Panc1 (cell line): ENCODE results near the gene RASGRF2. TPM values are rescaled to one million over a fixed set of nuclear protein-coding genes. Genes with fewer than 3 reads are reported as not detected.

Experiments
- ATAC-seq: fragments of 200-7000 bp; cut with Tn5 transposase; 2 replicates; pipeline ENCODE4 v1.9.1; 2020; ENCODE audit warnings: mild to moderate bottlenecking, moderate library complexity
- BruUV-seq: library from RNA; stranded (reverse); fragments of 400-500 nt; replicated peaks from 2 replicates; lab custom pipeline; 2021; lab: Mats Ljungman, UMichigan
- CTCF ChIA-PET: fragments of 300-600 bp; sonication (Branson Sonifier 250); formaldehyde crosslinking; loops from one replicate; lab custom pipeline; 2022; ENCODE audit warnings: antibody characterized with exemption; lab: Charles Lee
- POLR2A ChIA-PET: fragments of 300-600 bp; sonication (Branson Sonifier 250); formaldehyde crosslinking; loops from one replicate; lab custom pipeline; 2022; ENCODE audit warnings: antibody characterized with exemption; lab: Charles Lee
- DNase-seq: peaks from one replicate; pipeline ENCODE4 v3.0.0-alpha.2; 2010; ENCODE audit warnings: low read depth, low spot score
- H3K27ac ChIP-seq: 2 replicates; pipeline ENCODE4 v1.5.1; 2011; ENCODE audit warnings: mild to moderate bottlenecking, low read length, inconsistent platforms
- H3K27me3 ChIP-seq: fragments of 200-500 bp; sonication (Bioruptor generic); 2 replicates; pipeline ENCODE4 v1.6.0; 2014; ENCODE audit warnings: low read length, inconsistent platforms; ENCODE audit not compliant: control insufficient read depth, insufficient read depth
- H3K36me3 ChIP-seq: fragments of 200-500 bp; sonication (Bioruptor generic); 2 replicates; pipeline ENCODE4 v1.5.1; 2014; ENCODE audit warnings: inconsistent platforms, mild to moderate bottlenecking, low read length, moderate library complexity; ENCODE audit not compliant: control insufficient read depth, insufficient read depth
- H3K4me1 ChIP-seq: 2 replicates; pipeline ENCODE4 v1.5.1; 2011; ENCODE audit warnings: inconsistent platforms, mild to moderate bottlenecking, low read length, moderate library complexity; ENCODE audit not compliant: control insufficient read depth, insufficient read depth
- H3K4me3 ChIP-seq, 2 experiments: 2 replicates each; pipeline ENCODE4 v1.5.1; 2011 to 2012; ENCODE audit warnings: low read depth in 2 of 2, low read length in 2 of 2, mild to moderate bottlenecking in 2 of 2, inconsistent platforms in 1 of 2, moderate library complexity in 1 of 2
- H3K9me3 ChIP-seq: fragments of 200-500 bp; sonication (Bioruptor generic); 2 replicates; pipeline ENCODE4 v1.5.1; 2014; ENCODE audit warnings: low read depth, mild to moderate bottlenecking, inconsistent platforms, low read length, moderate library complexity; ENCODE audit not compliant: control insufficient read depth, insufficient read depth
- POLR2AphosphoS5 ChIP-seq: IDR thresholded peaks from 2 replicates; pipeline ENCODE4 v1.6.1; 2012; ENCODE audit warnings: mild to moderate bottlenecking, low read depth, low read length, moderate library complexity
- SIN3A ChIP-seq: IDR thresholded peaks from 2 replicates; pipeline ENCODE4 v1.6.1; 2012; ENCODE audit warnings: low read depth, mild to moderate bottlenecking, low read length, moderate library complexity, borderline replicate concordance; ENCODE audit not compliant: insufficient read depth
- TCF7L2 ChIP-seq: IDR thresholded peaks from 2 replicates; pipeline ENCODE4 v1.6.1; 2011; ENCODE audit warnings: mild to moderate bottlenecking, low read depth, low read length, inconsistent platforms
- in situ Hi-C: cut with HindIII; loops from 2 replicates; pipeline ENCODE4 v1.10.0; 2016; ENCODE audit warnings: low sequenced_read_pairs, low pct_unique_long_range_greater_than_20kb
- intact Hi-C: fragments of 100-400 bp; cut with micrococcal nuclease; formaldehyde crosslinking; loops from one replicate; pipeline ENCODE4 v1.10.0; 2022; ENCODE audit not compliant: unreplicated experiment
- total RNA-seq: library from RNA; stranded (reverse); gene quantifications from one replicate; pipeline ENCODE4 v1.2.1, GENCODE V29; 2021; ENCODE audit not compliant: unreplicated experiment
- TF ChIP-seq, protein P1 (sequence below), 2 experiments: IDR thresholded peaks; 2 replicates each; pipeline ENCODE4 v1.6.1; 2011 to 2012; ENCODE audit warnings: low read depth in 2 of 2, control low read depth in 1 of 2, low read length in 1 of 2, mild to moderate bottlenecking in 1 of 2, moderate library complexity in 1 of 2; ENCODE audit not compliant: insufficient read depth in 1 of 2
- TF ChIP-seq, protein P2 (sequence below): fragments of 450-650 bp; IDR thresholded peaks from 2 replicates; pipeline ENCODE4 v1.5.1; 2017; ENCODE audit warnings: mild to moderate bottlenecking

RASGRF2 gene
- total RNA-seq, 1 experiment from 2014 or later: 4.7 TPM

DNA sequence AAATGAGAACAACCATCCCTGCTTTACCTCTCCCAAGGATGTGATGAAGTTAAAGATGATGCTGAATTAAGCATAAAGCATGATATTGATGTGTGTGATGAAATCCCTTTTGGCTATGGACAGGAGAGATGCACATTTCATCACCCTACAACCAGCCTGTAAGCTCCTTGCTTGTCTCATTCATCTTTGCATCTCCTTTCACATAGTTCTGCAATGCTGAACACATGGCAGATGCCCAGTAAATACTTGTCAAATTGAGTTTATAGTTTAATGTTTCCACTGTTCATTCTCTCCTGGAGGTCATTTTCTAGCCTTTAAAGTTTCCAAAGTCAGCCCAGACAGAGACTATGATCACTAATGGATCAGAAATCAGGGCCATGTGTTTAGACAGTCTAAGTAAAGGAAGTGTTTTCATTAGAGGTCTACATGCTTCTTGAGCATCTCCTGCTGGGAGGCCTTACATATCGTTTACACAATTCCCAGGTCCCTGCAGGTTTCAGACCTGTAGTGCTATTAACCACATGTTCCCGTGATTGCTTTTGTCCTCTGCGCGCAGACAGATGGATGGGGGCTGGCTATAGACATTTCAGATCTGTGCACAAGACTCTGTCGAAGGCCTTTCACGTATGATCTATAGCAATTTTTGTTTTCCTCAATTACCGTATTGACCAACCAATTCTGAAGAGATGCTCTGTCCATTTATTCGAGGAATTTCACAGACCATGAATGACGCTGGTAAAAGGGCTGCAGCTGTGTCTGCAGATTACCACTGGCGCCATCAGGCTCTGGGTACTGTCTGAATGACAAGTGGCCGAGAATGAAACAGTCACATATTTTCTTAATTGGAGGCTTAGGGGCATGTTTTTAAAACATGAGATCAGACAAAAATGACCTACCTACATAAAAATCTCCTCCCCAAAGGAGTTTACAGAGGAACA lies 223.9 kb downstream of the RASGRF2 start:
- intact Hi-C loops: no loop called here

DNA sequence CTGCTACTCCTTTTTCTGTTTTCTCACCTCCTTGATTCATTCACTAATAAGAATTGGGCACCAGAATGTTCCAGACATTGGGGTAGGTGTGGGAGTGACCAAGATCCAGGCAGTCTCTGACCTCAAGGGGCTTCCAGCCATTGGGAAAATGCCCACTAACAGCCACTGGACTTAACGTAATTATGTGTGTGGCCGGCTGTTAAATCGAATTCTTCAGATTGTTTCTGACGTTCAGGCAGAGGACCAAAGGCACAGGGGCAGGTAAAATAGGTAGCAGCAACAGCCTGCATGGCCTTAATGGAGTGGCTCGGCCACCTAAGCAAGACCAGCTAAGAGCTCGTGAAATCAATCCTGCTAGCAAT lies 224.6 kb downstream of the RASGRF2 start:
- ATAC-seq (no peak), DNase-seq (no peak)
- no peaks in the 10 kb centered on the region for H3K36me3 ChIP-seq
- H3K9me3 ChIP-seq: no peaks in the 10 kb centered on the region
- H3K4me1 ChIP-seq: no peaks in the 10 kb centered on the region
- no peak overlapping the region for H3K27ac ChIP-seq
- ChIA-PET POLR2A (no interaction called here), CTCF (interaction anchor here (0.6 kb wide), 1 partner anchor 287 kb away, joined by 3 read pairs; no protein-coding TSS in a partner anchor)
- TF ChIP-seq, protein P1, sequence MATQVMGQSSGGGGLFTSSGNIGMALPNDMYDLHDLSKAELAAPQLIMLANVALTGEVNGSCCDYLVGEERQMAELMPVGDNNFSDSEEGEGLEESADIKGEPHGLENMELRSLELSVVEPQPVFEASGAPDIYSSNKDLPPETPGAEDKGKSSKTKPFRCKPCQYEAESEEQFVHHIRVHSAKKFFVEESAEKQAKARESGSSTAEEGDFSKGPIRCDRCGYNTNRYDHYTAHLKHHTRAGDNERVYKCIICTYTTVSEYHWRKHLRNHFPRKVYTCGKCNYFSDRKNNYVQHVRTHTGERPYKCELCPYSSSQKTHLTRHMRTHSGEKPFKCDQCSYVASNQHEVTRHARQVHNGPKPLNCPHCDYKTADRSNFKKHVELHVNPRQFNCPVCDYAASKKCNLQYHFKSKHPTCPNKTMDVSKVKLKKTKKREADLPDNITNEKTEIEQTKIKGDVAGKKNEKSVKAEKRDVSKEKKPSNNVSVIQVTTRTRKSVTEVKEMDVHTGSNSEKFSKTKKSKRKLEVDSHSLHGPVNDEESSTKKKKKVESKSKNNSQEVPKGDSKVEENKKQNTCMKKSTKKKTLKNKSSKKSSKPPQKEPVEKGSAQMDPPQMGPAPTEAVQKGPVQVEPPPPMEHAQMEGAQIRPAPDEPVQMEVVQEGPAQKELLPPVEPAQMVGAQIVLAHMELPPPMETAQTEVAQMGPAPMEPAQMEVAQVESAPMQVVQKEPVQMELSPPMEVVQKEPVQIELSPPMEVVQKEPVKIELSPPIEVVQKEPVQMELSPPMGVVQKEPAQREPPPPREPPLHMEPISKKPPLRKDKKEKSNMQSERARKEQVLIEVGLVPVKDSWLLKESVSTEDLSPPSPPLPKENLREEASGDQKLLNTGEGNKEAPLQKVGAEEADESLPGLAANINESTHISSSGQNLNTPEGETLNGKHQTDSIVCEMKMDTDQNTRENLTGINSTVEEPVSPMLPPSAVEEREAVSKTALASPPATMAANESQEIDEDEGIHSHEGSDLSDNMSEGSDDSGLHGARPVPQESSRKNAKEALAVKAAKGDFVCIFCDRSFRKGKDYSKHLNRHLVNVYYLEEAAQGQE (IDR thresholded peaks at IDR 0.05; ENCODE audit: insufficient read depth in 1 of 2, low read depth in 2 of 2, low read length in 1 of 2): no peak
- TF ChIP-seq SIN3A: no peak
- TF ChIP-seq, protein P2, sequence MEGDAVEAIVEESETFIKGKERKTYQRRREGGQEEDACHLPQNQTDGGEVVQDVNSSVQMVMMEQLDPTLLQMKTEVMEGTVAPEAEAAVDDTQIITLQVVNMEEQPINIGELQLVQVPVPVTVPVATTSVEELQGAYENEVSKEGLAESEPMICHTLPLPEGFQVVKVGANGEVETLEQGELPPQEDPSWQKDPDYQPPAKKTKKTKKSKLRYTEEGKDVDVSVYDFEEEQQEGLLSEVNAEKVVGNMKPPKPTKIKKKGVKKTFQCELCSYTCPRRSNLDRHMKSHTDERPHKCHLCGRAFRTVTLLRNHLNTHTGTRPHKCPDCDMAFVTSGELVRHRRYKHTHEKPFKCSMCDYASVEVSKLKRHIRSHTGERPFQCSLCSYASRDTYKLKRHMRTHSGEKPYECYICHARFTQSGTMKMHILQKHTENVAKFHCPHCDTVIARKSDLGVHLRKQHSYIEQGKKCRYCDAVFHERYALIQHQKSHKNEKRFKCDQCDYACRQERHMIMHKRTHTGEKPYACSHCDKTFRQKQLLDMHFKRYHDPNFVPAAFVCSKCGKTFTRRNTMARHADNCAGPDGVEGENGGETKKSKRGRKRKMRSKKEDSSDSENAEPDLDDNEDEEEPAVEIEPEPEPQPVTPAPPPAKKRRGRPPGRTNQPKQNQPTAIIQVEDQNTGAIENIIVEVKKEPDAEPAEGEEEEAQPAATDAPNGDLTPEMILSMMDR: no peak
- no peak for TF ChIP-seq TCF7L2
- TF ChIP-seq POLR2AphosphoS5: no peak
- intact Hi-C loops: no loop called here
- in situ Hi-C loops: no loop called here
- H3K27me3 ChIP-seq: no peaks in the 10 kb centered on the region
- no TSS peak for BruUV-seq
- no peak overlapping the region for H3K4me3 ChIP-seq

More for the DNA sequence above, 223.9 kb downstream of the RASGRF2 start:
- H3K4me3 ChIP-seq: no peak overlapping the region
- H3K4me1 ChIP-seq: no peaks in the 10 kb centered on the region
- H3K36me3 ChIP-seq: no peaks in the 10 kb centered on the region
- no peaks in the 10 kb centered on the region for H3K27me3 ChIP-seq
- no TSS peak for BruUV-seq
- ChIA-PET POLR2A (no interaction called here), CTCF (interaction anchor here (0.6 kb wide), 1 partner anchor 286 kb away, joined by 3 read pairs; no protein-coding TSS in a partner anchor)
- no peaks in the 10 kb centered on the region for H3K9me3 ChIP-seq
- H3K27ac ChIP-seq: no peak overlapping the region
- ATAC-seq (no peak), DNase-seq (no peak)
- in situ Hi-C loops: no loop called here
- TF ChIP-seq TCF7L2 (no peak), SIN3A (no peak), POLR2AphosphoS5 (no peak)
- TF ChIP-seq, protein P2: no peak
- TF ChIP-seq, protein P1 (IDR thresholded peaks at IDR 0.05; ENCODE audit: insufficient read depth in 1 of 2, low read depth in 2 of 2, low read length in 1 of 2): no peak
